A549 (cell line): ENCODE data around the gene C7orf57. TPM values are rescaled to one million over a fixed set of nuclear protein-coding genes. Genes with fewer than 3 reads are reported as not detected.
A peak's percentile ranks its signal among the peaks of the same experiment; 100 is the strongest.

Experiments used
- ATAC-seq, 2 experiments: fragments of 200-7000 bp in 1 of 2; fragments of >200 bp in 1 of 2; cut with Nextera tagmentation in 1 of 2; cut with Tn5 transposase in 1 of 2; 3 replicates each; pipeline versions ENCODE4 v1.8.0 to v1.9.1; 2018 to 2020; ENCODE audit warnings: mild to moderate bottlenecking in 1 of 2, moderate library complexity in 1 of 2
- CTCF ChIA-PET: fragments of 300-600 bp; sonication (Branson Sonifier 250); formaldehyde crosslinking; extraction: SDS; loops from one replicate; lab custom pipeline; 2021; ENCODE audit warnings: antibody characterized with exemption, inconsistent platforms; lab: Yijun Ruan, JAX
- POLR2A ChIA-PET: fragments of 350-600 bp; formaldehyde crosslinking; extraction: SDS; loops from one replicate; lab custom pipeline; 2021; ENCODE audit warnings: antibody characterized with exemption, inconsistent platforms; lab: Yijun Ruan, JAX
- DNase-seq, 2 experiments: peaks; one replicate each; pipeline versions ENCODE4 v3.0.0 to v3.0.0-alpha.2; 2011 to 2016; ENCODE audit warnings: low read depth in 1 of 2, low spot score in 1 of 2
- FAIRE-seq: peaks from 2 replicates; lab custom pipeline; 2011; peaks lifted over from hg19 to GRCh38; lab: Jason Lieb, UNC
- H3K27ac ChIP-seq, 2 experiments: fragments of >200 bp; sonication (Bioruptor Twin); formaldehyde crosslinking; 3 replicates each; pipeline ENCODE4 v1.5.1; 2016 to 2017
- H3K4me1 ChIP-seq: fragments of >200 bp; sonication (Bioruptor Twin); formaldehyde crosslinking; 3 replicates; pipeline ENCODE4 v1.6.1; 2016
- H3K4me2 ChIP-seq: fragments of >200 bp; sonication (Bioruptor Twin); formaldehyde crosslinking; 3 replicates; pipeline ENCODE4 v1.6.1; 2016
- H3K4me3 ChIP-seq: fragments of >200 bp; sonication (Bioruptor Twin); formaldehyde crosslinking; 3 replicates; pipeline ENCODE4 v1.5.1; 2016
- H3K9me3 ChIP-seq: fragments of >200 bp; sonication (Bioruptor Twin); formaldehyde crosslinking; 3 replicates; pipeline ENCODE4 v1.6.1; 2016
- BHLHE40 ChIP-seq: IDR thresholded peaks from 2 replicates; pipeline ENCODE4 v1.6.1; 2012; ENCODE audit warnings: low read depth, low read length, inconsistent platforms
- CHD2 ChIP-seq: fragments of 150-350 bp; IDR thresholded peaks from 2 replicates; pipeline ENCODE4 v1.6.1; 2014; ENCODE audit warnings: low read length; ENCODE audit not compliant: partially characterized antibody
- FOSL2 ChIP-seq, 2 experiments: fragments of 450-650 bp in 1 of 2; fragments of >200 bp in 1 of 2; sonication (Bioruptor Twin) in 1 of 2; formaldehyde crosslinking; IDR thresholded peaks; 2 replicates each; pipeline versions ENCODE4 v1.5.0 to v1.6.1; 2016 to 2020; ENCODE audit warnings: mild to moderate bottlenecking in 1 of 2, moderate library complexity in 1 of 2
- HDAC2 ChIP-seq: fragments of 200-600 bp; sonication (generic); IDR thresholded peaks from 2 replicates; pipeline ENCODE4 v1.6.1; 2016
- HES2 ChIP-seq: fragments of >200 bp; sonication (Bioruptor Twin); formaldehyde crosslinking; IDR thresholded peaks from 2 replicates; pipeline ENCODE4 v1.6.1; 2016
- HEYL ChIP-seq: fragments of 250-450 bp; sonication (Bioruptor Pico); IDR thresholded peaks from 2 replicates; pipeline ENCODE4 v1.8.0; 2021; ENCODE audit warnings: mild to moderate bottlenecking, moderate library complexity
- KDM1A ChIP-seq: fragments of 200-600 bp; sonication (generic); IDR thresholded peaks from 2 replicates; pipeline ENCODE4 v1.6.1; 2016; ENCODE audit warnings: low read depth, mild to moderate bottlenecking
- KDM5A ChIP-seq: fragments of 200-600 bp; sonication (generic); IDR thresholded peaks from 2 replicates; pipeline ENCODE4 v1.6.1; 2016; ENCODE audit warnings: antibody characterized with exemption, mild to moderate bottlenecking
- MAFK ChIP-seq: fragments of 450-650 bp; IDR thresholded peaks from 2 replicates; pipeline ENCODE4 v1.6.1; 2014; ENCODE audit not compliant: partially characterized antibody
- MAZ ChIP-seq: fragments of 150-350 bp; IDR thresholded peaks from 2 replicates; pipeline ENCODE4 v1.6.1; 2014; ENCODE audit warnings: antibody characterized with exemption, low read depth, low read length, borderline replicate concordance
- MYC ChIP-seq: IDR thresholded peaks from 2 replicates; pipeline ENCODE4 v1.6.1; 2012; ENCODE audit warnings: mild to moderate bottlenecking, inconsistent platforms, low read length, improper control_type of control experiment, borderline replicate concordance
- NPAS2 ChIP-seq: fragments of 250-450 bp; sonication (Bioruptor Pico); IDR thresholded peaks from 2 replicates; pipeline ENCODE4 v1.8.0; 2022; ENCODE audit warnings: mild to moderate bottlenecking, moderate library complexity, borderline replicate concordance
- PHF8 ChIP-seq: fragments of 200-600 bp; sonication (generic); IDR thresholded peaks from 2 replicates; pipeline ENCODE4 v1.6.1; 2016; ENCODE audit warnings: low read depth, mild to moderate bottlenecking, antibody characterized with exemption, moderate library complexity, borderline replicate concordance
- POLR2AphosphoS2 ChIP-seq: conservative IDR thresholded peaks from 2 replicates; pipeline ENCODE4 v1.6.1; 2012; ENCODE audit warnings: low read length, improper control_type of control experiment, inconsistent platforms
- RARB ChIP-seq: fragments of 250-450 bp; sonication (Bioruptor Pico); IDR thresholded peaks from 2 replicates; pipeline ENCODE4 v1.8.0; 2021; ENCODE audit warnings: mild to moderate bottlenecking, moderate library complexity
- RCOR1 ChIP-seq: fragments of 150-350 bp; IDR thresholded peaks from 2 replicates; pipeline ENCODE4 v1.6.1; 2014; ENCODE audit warnings: antibody characterized with exemption, low read length, low read depth
- REST ChIP-seq: fragments of 200-600 bp; sonication (generic); IDR thresholded peaks from 2 replicates; pipeline ENCODE4 v1.6.1; 2016; ENCODE audit warnings: antibody characterized with exemption, mild to moderate bottlenecking, moderate library complexity
- TFCP2L1 ChIP-seq: fragments of 250-450 bp; sonication (Bioruptor Pico); IDR thresholded peaks from 2 replicates; pipeline ENCODE4 v1.5.0; 2021; ENCODE audit warnings: mild to moderate bottlenecking
- ZC3H11A ChIP-seq: fragments of 450-650 bp; IDR thresholded peaks from 2 replicates; pipeline ENCODE4 v1.6.1; 2014; ENCODE audit warnings: antibody characterized with exemption, mild to moderate bottlenecking
- whole genome bisulfite sequencing: methylation state at CpG from one replicate; pipeline ENCODE4 v1.1.6; 2017; ENCODE audit errors: missing lambda C conversion rate; 5-methylcytosine and 5-hydroxymethylcytosine counted together
- polyA plus RNA-seq, 4 experiments: library from polyadenylated mRNA; depleted of rRNA in 3 of 4; stranded (reverse); fragments of >200 nt; fragmentation: RNase III in 1 of 4; extraction: RNeasy Plus Mini Kit Qiagen cat#74134 plus additional on column Dnase treatment in 1 of 4; gene quantifications; 2 replicates in 3 of 4; 3 replicates in 1 of 4; pipeline ENCODE4 v1.2.3, GENCODE V29; 2011 to 2017
- TF ChIP-seq, protein P1 (sequence below): fragments of >200 bp; sonication (Bioruptor Twin); formaldehyde crosslinking; IDR thresholded peaks from 3 replicates; pipeline ENCODE4 v1.6.1; 2016
- TF ChIP-seq, protein P2 (sequence below): IDR thresholded peaks from 2 replicates; pipeline ENCODE4 v1.6.1; 2012

The C7orf57 gene
- polyA plus RNA-seq, 2 of the 4 experiments (the other 2 are of a cell fraction) = 0.05 to 0.09 TPM

DNA sequence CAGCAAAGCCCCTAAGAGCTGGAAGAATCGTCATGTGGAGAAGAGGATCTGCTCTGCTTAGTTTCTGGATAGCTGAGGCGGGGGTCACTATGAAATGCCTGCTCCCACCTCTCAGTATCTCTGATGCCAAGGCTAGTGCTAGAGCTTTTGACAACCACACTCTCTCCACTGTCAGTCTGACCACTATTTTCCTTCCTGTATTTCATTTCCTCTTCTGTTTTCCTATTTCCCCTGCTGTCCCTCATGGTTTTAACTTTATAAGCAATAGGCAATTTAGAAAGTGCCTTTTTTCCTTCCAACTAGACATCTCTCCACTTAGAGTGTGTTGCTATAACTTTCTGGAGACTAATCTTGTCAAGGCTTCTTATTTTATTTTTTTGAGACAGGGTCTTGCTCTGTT, 23.6 kb downstream of the C7orf57 start:
- Histone ChIP-seq H3K9me3 (peaks cover 23% of the 10 kb centered on the region; the same call in 2 of the 3 replicates), H3K4me1 (no peaks in the 10 kb centered on the region), H3K27ac (no peak overlapping the region), H3K4me3 (no peak overlapping the region), H3K4me2 (no peak overlapping the region)
- FAIRE-seq (no peak), ATAC-seq (no peak), DNase-seq (no peak)
- WGBS = 48% methylated on average over 2 of the region's 2 CpGs
- CTCF ChIA-PET = no interaction called here
- TF ChIP-seq, protein P1, sequence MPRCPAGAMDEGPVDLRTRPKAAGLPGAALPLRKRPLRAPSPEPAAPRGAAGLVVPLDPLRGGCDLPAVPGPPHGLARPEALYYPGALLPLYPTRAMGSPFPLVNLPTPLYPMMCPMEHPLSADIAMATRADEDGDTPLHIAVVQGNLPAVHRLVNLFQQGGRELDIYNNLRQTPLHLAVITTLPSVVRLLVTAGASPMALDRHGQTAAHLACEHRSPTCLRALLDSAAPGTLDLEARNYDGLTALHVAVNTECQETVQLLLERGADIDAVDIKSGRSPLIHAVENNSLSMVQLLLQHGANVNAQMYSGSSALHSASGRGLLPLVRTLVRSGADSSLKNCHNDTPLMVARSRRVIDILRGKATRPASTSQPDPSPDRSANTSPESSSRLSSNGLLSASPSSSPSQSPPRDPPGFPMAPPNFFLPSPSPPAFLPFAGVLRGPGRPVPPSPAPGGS = no peak
- TF ChIP-seq NPAS2 (CRISPR knock-in tag) (no peak), PHF8 (no peak), MAFK (no peak), CHD2 (no peak), POLR2AphosphoS2 (no peak), KDM1A (no peak), BHLHE40 (no peak), MYC (no peak), RCOR1 (no peak), MAZ (no peak), FOSL2 (IDR thresholded peaks at IDR 0.05) (no peak), FOSL2 (CRISPR knock-in tag; IDR thresholded peaks at IDR 0.05) (no peak), REST (no peak)
- TF ChIP-seq, protein P2, sequence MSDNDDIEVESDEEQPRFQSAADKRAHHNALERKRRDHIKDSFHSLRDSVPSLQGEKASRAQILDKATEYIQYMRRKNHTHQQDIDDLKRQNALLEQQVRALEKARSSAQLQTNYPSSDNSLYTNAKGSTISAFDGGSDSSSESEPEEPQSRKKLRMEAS = no peak
- POLR2A ChIA-PET = no interaction called here

DNA sequence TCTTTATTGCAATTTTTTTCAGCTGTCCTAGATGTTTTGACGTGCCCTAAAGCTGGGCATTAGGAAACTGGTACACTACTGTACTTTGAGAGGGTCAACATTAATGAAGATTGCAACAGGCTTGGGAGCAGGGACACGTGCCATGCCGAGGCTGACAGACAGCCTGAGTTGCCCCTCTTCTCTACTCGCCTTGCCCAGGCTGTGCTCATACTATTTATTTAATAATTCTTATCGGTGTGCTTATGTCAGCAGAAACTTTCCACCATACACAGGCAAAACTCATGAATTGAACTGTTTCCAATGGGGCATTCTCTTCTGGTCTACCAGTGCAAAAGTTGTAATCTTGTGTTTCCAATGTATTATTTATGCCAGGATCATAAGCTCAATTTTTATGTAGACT, 24.4 kb downstream of the C7orf57 start:
- peak; percentile 34 for TF ChIP-seq MAFK
- TF ChIP-seq HEYL = no peak
- H3K9me3 ChIP-seq = peaks cover 25% of the 10 kb centered on the region; the same call in 2 of the 3 replicates
- H3K4me1 ChIP-seq = no peaks in the 10 kb centered on the region
- CTCF ChIA-PET = interaction anchor here (1.1 to 1.2 kb wide), 2 partner anchors 25 to 114 kb away, joined by 3 to 4 read pairs; no protein-coding TSS in a partner anchor
- H3K27ac ChIP-seq = no peak overlapping the region
- 58% methylated on average over 5 of the region's 5 CpGs for WGBS
- FAIRE-seq (no peak), ATAC-seq (no peak), DNase-seq (no peak)
- no peak overlapping the region for H3K4me3 ChIP-seq
- POLR2A ChIA-PET = no interaction called here
- H3K4me2 ChIP-seq = no peak overlapping the region

DNA sequence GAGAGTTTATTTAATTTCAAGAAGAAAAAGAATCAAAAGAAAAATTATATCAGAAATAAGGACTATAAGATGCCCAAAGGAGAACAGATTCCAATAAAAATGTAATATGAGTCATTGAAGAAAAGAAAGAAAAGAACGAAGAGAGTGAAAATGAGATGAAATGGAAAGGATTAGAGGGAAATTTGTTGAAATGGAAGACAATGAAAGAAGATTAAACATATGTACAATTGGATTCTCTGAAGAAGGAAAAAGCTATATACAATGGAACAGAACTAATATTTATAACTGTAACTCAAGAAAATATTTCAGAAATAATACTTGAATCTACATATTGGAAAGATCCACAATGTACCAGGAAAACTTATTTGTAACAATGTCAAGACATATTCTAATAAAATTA, 28.6 kb downstream of the C7orf57 start:
- CTCF ChIA-PET = interaction anchor here (0.9 kb wide), 1 partner anchor 91 kb away, joined by 3 read pairs; no protein-coding TSS in a partner anchor
- peaks cover 13% of the 10 kb centered on the region; the same call in 2 of the 3 replicates for H3K9me3 ChIP-seq
- no peak overlapping the region for H3K4me3 ChIP-seq
- H3K27ac ChIP-seq = no peak overlapping the region
- H3K4me2 ChIP-seq = no peak overlapping the region
- no peak for TF ChIP-seq TFCP2L1 (CRISPR knock-in tag)
- no peak for TF ChIP-seq HDAC2
- no peak for TF ChIP-seq REST
- no peak for TF ChIP-seq KDM5A
- no peak for TF ChIP-seq KDM1A
- TF ChIP-seq ZC3H11A = no peak
- no peak for TF ChIP-seq BHLHE40
- TF ChIP-seq RARB (CRISPR knock-in tag) = no peak
- TF ChIP-seq HES2 = no peak
- ATAC-seq = no peak
- no peaks in the 10 kb centered on the region for H3K4me1 ChIP-seq
- FAIRE-seq = no peak
- POLR2A ChIA-PET = no interaction called here
- DNase-seq = no peak
- whole genome bisulfite sequencing = 14% methylated on average over 1 of the region's 1 CpG
